ENCODE results near the gene BDKRB1. TPM values are rescaled to one million over a fixed set of nuclear protein-coding genes. Genes with fewer than 3 reads are reported as not detected.

The BDKRB1 gene
- total RNA-seq, 4 donors from 2014 or later, result 0.78 to 1.0 (median 0.94) TPM; not detected in 1

GRCh38 chr14:96310906-96311305 lies 54.9 kb downstream of the BDKRB1 start:
- intact Hi-C loops (cut with DNase I), result no loop called here
- H3K27ac ChIP-seq, result no peak overlapping the region
- TF ChIP-seq CTCF (IDR thresholded peaks at IDR 0.05), result no peak
- no peak for TF ChIP-seq POLR2A (IDR thresholded peaks at IDR 0.05)
- no peaks in the 10 kb centered on the region for H3K27me3 ChIP-seq
- WGBS, 2 donors, result 93 to 95% methylated on average over 6 of the region's 6 CpGs
- no peak overlapping the region for H3K4me3 ChIP-seq (replicated peaks in 1 of 3)
- DNase-seq, result no peak
- H3K9me3 ChIP-seq, result no peaks in the 10 kb centered on the region
- no peaks in the 10 kb centered on the region for H3K4me1 ChIP-seq
- H3K36me3 ChIP-seq, result peaks cover 42 to 78% of the 10 kb centered on the region in 2 donors

Small RNAs within 50 kb of the gene (small RNA-seq; reads per million reads assigned to genes)
- gene CKS1BP1, result not detected

Other genes with a start within 250 kb of the BDKRB1 start
- 1 to 10 TPM; 2.7 to 3.7 (median 3.0) TPM for gene C14orf132, start 216.8 kb upstream of the BDKRB1 start, total RNA-seq
- 1 to 10 TPM; 3.2 to 9.9 (median 5.3) TPM for gene BDKRB2, start 51.4 kb upstream of the BDKRB1 start, total RNA-seq
- 10 to 100 TPM; 28.4 to 55.1 (median 40.0) TPM for gene ATG2B, start 107.1 kb downstream of the BDKRB1 start, total RNA-seq
- gene GSKIP, start 107.3 kb downstream of the BDKRB1 start, total RNA-seq, result 10 to 100 TPM; 15.2 to 22.3 (median 19.7) TPM
- 10 to 100 TPM in 2 of 4 donors, 1 to 10 TPM in 2; 2.4 to 15.6 (median 10.0) TPM for gene AK7, start 135.9 kb downstream of the BDKRB1 start, total RNA-seq
- 100 to 1,000 TPM; 171 to 234 (median 174) TPM for gene PAPOLA, start 246.2 kb downstream of the BDKRB1 start, total RNA-seq

Data from thyroid gland (tissue), 4 donors.